DOHH2 (cell line): ENCODE data around the gene SLC25A53.

ENCODE experiments used
- H3F3A ChIP-seq: fragments of 200-600 bp; sonication (generic), shearing (Covaris generic); 2 replicates; pipeline ENCODE4 v1.6.0; 2016; ENCODE audit warnings: antibody characterized with exemption, mild to moderate bottlenecking; ENCODE audit not compliant: control insufficient read depth, insufficient read depth
- H3K27ac ChIP-seq: fragments of 200-600 bp; sonication (generic); 2 replicates; pipeline ENCODE4 v1.5.1; 2014; ENCODE audit warnings: low read depth, mild to moderate bottlenecking, low read length, moderate library complexity
- H3K27me3 ChIP-seq: fragments of 200-600 bp; sonication (generic); 2 replicates; pipeline ENCODE4 v1.6.1; 2014; ENCODE audit warnings: mild to moderate bottlenecking, low read length, mixed read lengths; ENCODE audit not compliant: control insufficient read depth
- H3K36me3 ChIP-seq: fragments of 200-600 bp; sonication (generic); 2 replicates; pipeline ENCODE4 v1.6.1; 2014; ENCODE audit warnings: mild to moderate bottlenecking, low read length, moderate library complexity, mixed read lengths; ENCODE audit not compliant: control insufficient read depth
- H3K4me1 ChIP-seq: fragments of 200-600 bp; sonication (generic); 2 replicates; pipeline ENCODE4 v1.6.1; 2014; ENCODE audit warnings: mild to moderate bottlenecking, low read length, mixed read lengths; ENCODE audit not compliant: control insufficient read depth
- H3K4me2 ChIP-seq: fragments of 200-600 bp; sonication (generic); 2 replicates; pipeline ENCODE4 v1.6.0; 2014; ENCODE audit warnings: mild to moderate bottlenecking, low read length, moderate library complexity
- H3K4me3 ChIP-seq: fragments of 200-600 bp; sonication (generic); 2 replicates; pipeline ENCODE4 v1.5.1; 2014; ENCODE audit warnings: mild to moderate bottlenecking, low read length, mixed read lengths
- H3K79me2 ChIP-seq: fragments of 200-600 bp; sonication (generic); 2 replicates; pipeline ENCODE4 v1.6.1; 2014; ENCODE audit warnings: mild to moderate bottlenecking, low read length, mixed read lengths; ENCODE audit not compliant: control insufficient read depth
- H3K9me2 ChIP-seq: fragments of 200-600 bp; sonication (generic); replicated peaks from 2 replicates; pipeline ENCODE4 v1.6.1; 2014; ENCODE audit warnings: mild to moderate bottlenecking, low read length, mixed read lengths; ENCODE audit not compliant: control insufficient read depth
- H3K9me3 ChIP-seq: fragments of 200-600 bp; sonication (generic); 2 replicates; pipeline ENCODE4 v1.6.1; 2014; ENCODE audit warnings: antibody characterized with exemption, low read length, mixed read lengths; ENCODE audit not compliant: control insufficient read depth, insufficient read depth
- H4K20me1 ChIP-seq: fragments of 200-600 bp; sonication (generic); 2 replicates; pipeline ENCODE4 v1.6.0; 2014; ENCODE audit warnings: low read depth, mild to moderate bottlenecking, antibody characterized with exemption, low read length, moderate library complexity; ENCODE audit not compliant: control insufficient read depth, insufficient read depth
- CTCF ChIP-seq: fragments of 200-600 bp; sonication (generic); IDR thresholded peaks from one replicate; pipeline ENCODE4 v1.5.1; 2014; ENCODE audit warnings: antibody characterized with exemption, mild to moderate bottlenecking, low read depth, low read length; ENCODE audit not compliant: poor library complexity, severe bottlenecking
- EZH2phosphoT487 ChIP-seq: fragments of 200-600 bp; sonication (generic); IDR thresholded peaks from 2 replicates; pipeline ENCODE4 v1.6.1; 2017; ENCODE audit warnings: borderline replicate concordance, mild to moderate bottlenecking, antibody characterized with exemption, low read length, moderate library complexity, mixed read lengths

Gene SLC25A53

GRCh38 chrX:104130808-104131207, 26.0 kb downstream of the SLC25A53 start:
- Histone ChIP-seq H3F3A (no peaks in the 10 kb centered on the region), H3K79me2 (no peaks in the 10 kb centered on the region), H3K27me3 (no peaks in the 10 kb centered on the region), H3K4me1 (peaks cover 16% of the 10 kb centered on the region), H3K4me3 (no peak overlapping the region), H4K20me1 (no peaks in the 10 kb centered on the region), H3K9me3 (no peaks in the 10 kb centered on the region), H3K27ac (no peak overlapping the region), H3K4me2 (no peak overlapping the region), H3K9me2 (no peaks in the 10 kb centered on the region), H3K36me3 (no peaks in the 10 kb centered on the region)
- TF ChIP-seq CTCF (no peak), EZH2phosphoT487 (no peak)

GRCh38 chrX:104126856-104127255, 30.0 kb downstream of the SLC25A53 start:
- peak overlapping the region; percentile 28 for H3K4me3 ChIP-seq
- H3K27ac ChIP-seq = peak overlapping the region; percentile 66
- TF ChIP-seq EZH2phosphoT487 = no peak
- TF ChIP-seq CTCF = no peak
- no peaks in the 10 kb centered on the region for H3K27me3 ChIP-seq
- H3K4me1 ChIP-seq = peaks cover 53% of the 10 kb centered on the region
- peak overlapping the region; percentile 52 for H3K4me2 ChIP-seq
- H3K9me2 ChIP-seq = no peaks in the 10 kb centered on the region
- no peaks in the 10 kb centered on the region for H3K36me3 ChIP-seq
- no peaks in the 10 kb centered on the region for H4K20me1 ChIP-seq
- no peaks in the 10 kb centered on the region for H3K9me3 ChIP-seq
- H3F3A ChIP-seq = no peaks in the 10 kb centered on the region; the same call in 1 of the 2 replicates
- H3K79me2 ChIP-seq = no peaks in the 10 kb centered on the region

GRCh38 chrX:104122829-104123228, 34.0 kb downstream of the SLC25A53 start:
- Histone ChIP-seq H4K20me1 (no peaks in the 10 kb centered on the region), H3F3A (no peaks in the 10 kb centered on the region; the same call in 1 of the 2 replicates), H3K27ac (peak overlapping the region; percentile 69), H3K36me3 (no peaks in the 10 kb centered on the region), H3K4me3 (peak overlapping the region; percentile 58), H3K9me3 (no peaks in the 10 kb centered on the region), H3K4me1 (peaks cover 75% of the 10 kb centered on the region), H3K27me3 (no peaks in the 10 kb centered on the region), H3K4me2 (peak overlapping the region; percentile 82), H3K79me2 (no peaks in the 10 kb centered on the region), H3K9me2 (no peaks in the 10 kb centered on the region)
- TF ChIP-seq CTCF (no peak), EZH2phosphoT487 (no peak)

GRCh38 chrX:104118765-104119164, 38.0 kb downstream of the SLC25A53 start:
- Histone ChIP-seq H3K9me3 (no peaks in the 10 kb centered on the region), H4K20me1 (no peaks in the 10 kb centered on the region), H3K27ac (no peak overlapping the region), H3K4me1 (peaks cover 45% of the 10 kb centered on the region), H3K9me2 (no peaks in the 10 kb centered on the region), H3K79me2 (no peaks in the 10 kb centered on the region), H3F3A (no peaks in the 10 kb centered on the region; the same call in 1 of the 2 replicates), H3K36me3 (no peaks in the 10 kb centered on the region), H3K4me2 (peak overlapping the region; percentile 14; the same call in 1 of the 2 replicates), H3K4me3 (no peak overlapping the region), H3K27me3 (no peaks in the 10 kb centered on the region)
- no peak for TF ChIP-seq CTCF
- no peak for TF ChIP-seq EZH2phosphoT487
